CD14-positive monocyte (primary cell): Measurements from ENCODE around the gene DNLZ. TPM values are rescaled to one million over a fixed set of nuclear protein-coding genes. Genes with fewer than 3 reads are reported as not detected.

ENCODE experiments used
- DNase-seq, 3 donors: peaks; one replicate each; pipeline ENCODE4 v3.0.0-alpha.2; 2011 to 2022
- H2AFZ ChIP-seq: 2 replicates; pipeline ENCODE4 v1.6.0; 2012; ENCODE audit warnings: mild to moderate bottlenecking, low read depth, low read length, inconsistent platforms; ENCODE audit not compliant: insufficient read depth, poor library complexity, severe bottlenecking
- H3K27ac ChIP-seq, 2 donors: 1 replicate in 1 of 2; 2 replicates in 1 of 2; pipeline ENCODE4 v1.5.1; 2012 to 2013; ENCODE audit warnings: low read length in 2 of 2, control low read depth in 1 of 2, inconsistent platforms in 1 of 2, low read depth in 1 of 2, mild to moderate bottlenecking in 1 of 2
- H3K27me3 ChIP-seq, 2 donors: one replicate each; pipeline versions ENCODE4 v1.6.0 to v1.6.1; 2011 to 2013; ENCODE audit warnings: low read length in 2 of 2; ENCODE audit not compliant: control insufficient read depth in 2 of 2, insufficient read depth in 2 of 2
- H3K36me3 ChIP-seq, 2 donors: replicated peaks in 1 of 2; 1 replicate in 1 of 2; 2 replicates in 1 of 2; pipeline versions ENCODE4 v1.5.1 to v1.6.1; 2012 to 2013; ENCODE audit warnings: low read length in 2 of 2, control low read depth in 1 of 2, inconsistent platforms in 1 of 2, mild to moderate bottlenecking in 1 of 2; ENCODE audit not compliant: insufficient read depth in 2 of 2, control insufficient read depth in 1 of 2
- H3K4me1 ChIP-seq, 2 donors: 1 replicate in 1 of 2; 2 replicates in 1 of 2; pipeline versions ENCODE4 v1.5.1 to v1.6.1; 2012 to 2013; ENCODE audit warnings: low read length in 2 of 2, control low read depth in 1 of 2, inconsistent platforms in 1 of 2, mild to moderate bottlenecking in 1 of 2, moderate library complexity in 1 of 2; ENCODE audit not compliant: insufficient read depth in 2 of 2, control insufficient read depth in 1 of 2
- H3K4me2 ChIP-seq: replicated peaks from 2 replicates; pipeline ENCODE3; 2012; ENCODE audit warnings: low read length, moderate library complexity, mild to moderate bottlenecking; ENCODE audit not compliant: poor library complexity, severe bottlenecking; ENCODE audit errors: extremely low read depth
- H3K4me3 ChIP-seq, 3 experiments: fragments of 200-600 bp in 1 of 3; sonication (generic) in 1 of 3; replicated peaks in 1 of 3; 1 replicate in 2 of 3; 2 replicates in 1 of 3; pipeline ENCODE4 v1.5.1; 2011 to 2013; ENCODE audit warnings: low read length in 3 of 3, mild to moderate bottlenecking in 3 of 3, control low read depth in 2 of 3, low read depth in 2 of 3, inconsistent platforms in 1 of 3, moderate library complexity in 1 of 3
- H3K79me2 ChIP-seq: 2 replicates; pipeline ENCODE4 v1.6.0; 2012; ENCODE audit warnings: mild to moderate bottlenecking, control low read depth, inconsistent platforms, low read length, moderate library complexity; ENCODE audit not compliant: insufficient read depth
- H3K9ac ChIP-seq: 2 replicates; pipeline ENCODE4 v1.6.0; 2017; ENCODE audit warnings: low read length, mild to moderate bottlenecking; ENCODE audit not compliant: insufficient read depth, poor library complexity, severe bottlenecking
- H3K9me3 ChIP-seq, 2 donors: replicated peaks in 1 of 2; 1 replicate in 1 of 2; 2 replicates in 1 of 2; pipeline versions ENCODE4 v1.5.1 to v1.6.1; 2012 to 2013; ENCODE audit warnings: low read length in 2 of 2, control low read depth in 1 of 2; ENCODE audit not compliant: control insufficient read depth in 1 of 2, insufficient read depth in 1 of 2
- H4K20me1 ChIP-seq: 2 replicates; pipeline ENCODE4 v1.6.0; 2012; ENCODE audit warnings: mild to moderate bottlenecking, low read length, control low read depth, moderate library complexity; ENCODE audit not compliant: insufficient read depth
- H3K27ac Mint-ChIP-seq, 7 donors: one replicate each; pipeline ENCODE4 v1.8.0; 2020; ENCODE audit warnings: mild to moderate bottlenecking in 7 of 7, mixed read lengths in 7 of 7, moderate library complexity in 6 of 7, inconsistent platforms in 2 of 7
- H3K27me3 Mint-ChIP-seq, 3 donors: one replicate each; pipeline ENCODE4 v1.8.0; 2021 to 2022; ENCODE audit warnings: low read depth in 3 of 3, mild to moderate bottlenecking in 3 of 3, mixed read lengths in 3 of 3, moderate library complexity in 3 of 3, inconsistent platforms in 1 of 3
- H3K36me3 Mint-ChIP-seq, 2 donors: one replicate each; pipeline ENCODE4 v1.8.0; 2020; ENCODE audit warnings: mixed read lengths in 2 of 2, inconsistent platforms in 1 of 2, mild to moderate bottlenecking in 1 of 2
- H3K4me1 Mint-ChIP-seq: one replicate; pipeline ENCODE4 v1.8.0; 2020; ENCODE audit warnings: mild to moderate bottlenecking, mixed read lengths
- H3K4me3 Mint-ChIP-seq, 2 donors: one replicate each; pipeline ENCODE4 v1.8.0; 2020; ENCODE audit warnings: mild to moderate bottlenecking in 2 of 2, mixed read lengths in 2 of 2, moderate library complexity in 1 of 2
- H3K9me3 Mint-ChIP-seq, 7 donors: one replicate each; pipeline ENCODE4 v1.8.0; 2020 to 2022; ENCODE audit warnings: mixed read lengths in 7 of 7, mild to moderate bottlenecking in 6 of 7, moderate library complexity in 6 of 7, inconsistent platforms in 2 of 7
- CTCF ChIP-seq: fragments of 200-600 bp; IDR thresholded peaks from one replicate; pipeline ENCODE4 v1.8.0; 2022; ENCODE audit warnings: antibody characterized with exemption, mild to moderate bottlenecking
- WGBS: methylation state at CpG from one replicate; pipeline ENCODE4 v1.1.5; 2013; ENCODE audit warnings: missing lambda C conversion rate; ENCODE audit not compliant: insufficient coverage; 5-methylcytosine and 5-hydroxymethylcytosine counted together
- intact Hi-C, 2 donors: fragments of 100-400 bp; cut with micrococcal nuclease; formaldehyde crosslinking; loops; one replicate each; pipeline versions ENCODE4 v1.15.0 to v1.15.1; 2023
- polyA plus RNA-seq, 3 donors: library from polyadenylated mRNA; depleted of rRNA in 1 of 3; unstranded in 2 of 3; stranded (reverse) in 1 of 3; fragments of 300-500 nt in 2 of 3; fragments of >200 nt in 1 of 3; fragmentation: Illumina TruSeq in 2 of 3; gene quantifications; 1 replicate in 2 of 3; 2 replicates in 1 of 3; pipeline ENCODE4 v1.2.3, GENCODE V29; 2012 to 2021

The DNLZ gene
- polyA plus RNA-seq, 3 donors: 5.1 to 20.5 (median 10.5) TPM

GRCh38 chr9:136343884-136344269 is 19.7 kb downstream of the DNLZ start:
- TF ChIP-seq CTCF: no peak
- Mint-ChIP-seq H3K27ac (no peak overlapping the region), H3K9me3 (no peaks in the 10 kb centered on the region), H3K27me3 (no peaks in the 10 kb centered on the region), H3K36me3 (no peaks in the 10 kb centered on the region), H3K4me1 (peaks cover 2% of the 10 kb centered on the region), H3K4me3 (no peak overlapping the region)
- Histone ChIP-seq H3K27ac (no peak overlapping the region), H3K4me3 (no peak overlapping the region), H3K36me3 (no peaks in the 10 kb centered on the region), H3K4me2 (no peak overlapping the region), H3K9me3 (no peaks in the 10 kb centered on the region), H3K4me1 (peaks cover 10 to 12% of the 10 kb centered on the region in 2 donors), H4K20me1 (no peaks in the 10 kb centered on the region), H3K27me3 (no peaks in the 10 kb centered on the region), H3K79me2 (no peaks in the 10 kb centered on the region), H3K9ac (no peak overlapping the region), H2AFZ (no peak overlapping the region)
- DNase-seq: no peak
- 95% methylated on average over 16 of the region's 24 CpGs for WGBS
- intact Hi-C loops: no loop called here

GRCh38 chr9:136343121-136343883 is 20.2 kb downstream of the DNLZ start:
- H3K4me1 ChIP-seq: peaks cover 10 to 12% of the 10 kb centered on the region in 2 donors
- H3K27me3 ChIP-seq: no peaks in the 10 kb centered on the region
- H3K36me3 ChIP-seq: no peaks in the 10 kb centered on the region
- TF ChIP-seq CTCF: no peak
- H3K27ac ChIP-seq: no peak overlapping the region
- WGBS: 89% methylated on average over 21 of the region's 23 CpGs
- intact Hi-C loops: no loop called here
- Mint-ChIP-seq H3K4me3 (peak overlapping the region in 1 of 2 donors; percentile 79), H3K27ac (peak overlapping the region in 2 of 7 donors; percentile 9 to 54), H3K36me3 (no peaks in the 10 kb centered on the region), H3K9me3 (no peaks in the 10 kb centered on the region), H3K27me3 (no peaks in the 10 kb centered on the region), H3K4me1 (peaks cover 2% of the 10 kb centered on the region)
- no peak overlapping the region for H3K9ac ChIP-seq
- peak overlapping the region in 1 of 3 experiments; percentile 78 for H3K4me3 ChIP-seq
- peak overlapping the region; percentile 89 for H2AFZ ChIP-seq
- H3K9me3 ChIP-seq: no peaks in the 10 kb centered on the region
- H3K79me2 ChIP-seq: no peaks in the 10 kb centered on the region
- H3K4me2 ChIP-seq: peak overlapping the region; percentile 84
- H4K20me1 ChIP-seq: no peaks in the 10 kb centered on the region
- DNase-seq: no peak
